PFSK-1 (cell line): ENCODE results near the gene GABARAPL2.

ENCODE experiments used
- POLR2AphosphoS5 ChIP-seq: IDR thresholded peaks from 2 replicates; pipeline ENCODE4 v1.6.1; 2012; ENCODE audit warnings: low read depth, mild to moderate bottlenecking, control low read depth, low read length, moderate library complexity
- SIN3A ChIP-seq: IDR thresholded peaks from 2 replicates; pipeline ENCODE4 v1.6.1; 2012; ENCODE audit warnings: mild to moderate bottlenecking, low read length, moderate library complexity, borderline replicate concordance; ENCODE audit not compliant: insufficient read depth
- TAF1 ChIP-seq: IDR thresholded peaks from 2 replicates; pipeline ENCODE4 v1.6.1; 2012; ENCODE audit warnings: low read length, control low read depth, borderline replicate concordance; ENCODE audit not compliant: insufficient read depth
- TF ChIP-seq, protein P1 (sequence below), 2 experiments: IDR thresholded peaks; 2 replicates each; pipeline versions ENCODE4 v1.6.1 to v1.8.0; 2011 to 2012; ENCODE audit warnings: low read depth in 2 of 2, low read length in 2 of 2, control low read depth in 1 of 2, inconsistent platforms in 1 of 2, mild to moderate bottlenecking in 1 of 2, moderate library complexity in 1 of 2; ENCODE audit not compliant: insufficient read depth in 1 of 2

DNA sequence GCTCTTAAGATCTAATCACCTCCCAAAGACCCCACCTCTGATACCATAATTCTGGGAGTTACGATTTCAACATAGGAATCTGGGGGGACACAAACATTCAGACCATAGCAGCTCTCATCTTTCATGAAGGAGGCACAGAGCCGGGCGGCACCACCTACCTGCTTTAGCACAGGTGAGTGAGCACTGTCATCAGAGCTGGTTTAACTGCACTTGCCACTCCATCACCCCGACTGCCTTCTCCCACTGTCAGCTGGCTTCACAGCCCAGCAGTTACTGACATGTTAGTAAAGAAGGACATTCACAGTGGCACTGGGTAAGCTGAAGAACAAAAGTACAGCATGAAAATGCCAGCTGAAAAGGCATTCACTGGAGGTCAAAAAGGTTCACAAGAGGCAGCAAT, 22.5 kb downstream of the GABARAPL2 start:
- TF ChIP-seq TAF1 (no peak), POLR2AphosphoS5 (no peak), SIN3A (no peak)
- TF ChIP-seq, protein P1, sequence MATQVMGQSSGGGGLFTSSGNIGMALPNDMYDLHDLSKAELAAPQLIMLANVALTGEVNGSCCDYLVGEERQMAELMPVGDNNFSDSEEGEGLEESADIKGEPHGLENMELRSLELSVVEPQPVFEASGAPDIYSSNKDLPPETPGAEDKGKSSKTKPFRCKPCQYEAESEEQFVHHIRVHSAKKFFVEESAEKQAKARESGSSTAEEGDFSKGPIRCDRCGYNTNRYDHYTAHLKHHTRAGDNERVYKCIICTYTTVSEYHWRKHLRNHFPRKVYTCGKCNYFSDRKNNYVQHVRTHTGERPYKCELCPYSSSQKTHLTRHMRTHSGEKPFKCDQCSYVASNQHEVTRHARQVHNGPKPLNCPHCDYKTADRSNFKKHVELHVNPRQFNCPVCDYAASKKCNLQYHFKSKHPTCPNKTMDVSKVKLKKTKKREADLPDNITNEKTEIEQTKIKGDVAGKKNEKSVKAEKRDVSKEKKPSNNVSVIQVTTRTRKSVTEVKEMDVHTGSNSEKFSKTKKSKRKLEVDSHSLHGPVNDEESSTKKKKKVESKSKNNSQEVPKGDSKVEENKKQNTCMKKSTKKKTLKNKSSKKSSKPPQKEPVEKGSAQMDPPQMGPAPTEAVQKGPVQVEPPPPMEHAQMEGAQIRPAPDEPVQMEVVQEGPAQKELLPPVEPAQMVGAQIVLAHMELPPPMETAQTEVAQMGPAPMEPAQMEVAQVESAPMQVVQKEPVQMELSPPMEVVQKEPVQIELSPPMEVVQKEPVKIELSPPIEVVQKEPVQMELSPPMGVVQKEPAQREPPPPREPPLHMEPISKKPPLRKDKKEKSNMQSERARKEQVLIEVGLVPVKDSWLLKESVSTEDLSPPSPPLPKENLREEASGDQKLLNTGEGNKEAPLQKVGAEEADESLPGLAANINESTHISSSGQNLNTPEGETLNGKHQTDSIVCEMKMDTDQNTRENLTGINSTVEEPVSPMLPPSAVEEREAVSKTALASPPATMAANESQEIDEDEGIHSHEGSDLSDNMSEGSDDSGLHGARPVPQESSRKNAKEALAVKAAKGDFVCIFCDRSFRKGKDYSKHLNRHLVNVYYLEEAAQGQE (IDR thresholded peaks at IDR 0.05; ENCODE audit: insufficient read depth in 1 of 2, low read depth in 2 of 2, low read length in 2 of 2): no peak
